CD4-positive, alpha-beta T cell treated with Interleukin-4 for 1 hour (primary cell): Measurements from ENCODE around the gene DOCK2.

Source experiments
- DNase-seq, 2 donors: peaks; one replicate each; pipeline ENCODE4 v3.0.0-alpha.2; 2020 to 2022

Gene DOCK2

DNA sequence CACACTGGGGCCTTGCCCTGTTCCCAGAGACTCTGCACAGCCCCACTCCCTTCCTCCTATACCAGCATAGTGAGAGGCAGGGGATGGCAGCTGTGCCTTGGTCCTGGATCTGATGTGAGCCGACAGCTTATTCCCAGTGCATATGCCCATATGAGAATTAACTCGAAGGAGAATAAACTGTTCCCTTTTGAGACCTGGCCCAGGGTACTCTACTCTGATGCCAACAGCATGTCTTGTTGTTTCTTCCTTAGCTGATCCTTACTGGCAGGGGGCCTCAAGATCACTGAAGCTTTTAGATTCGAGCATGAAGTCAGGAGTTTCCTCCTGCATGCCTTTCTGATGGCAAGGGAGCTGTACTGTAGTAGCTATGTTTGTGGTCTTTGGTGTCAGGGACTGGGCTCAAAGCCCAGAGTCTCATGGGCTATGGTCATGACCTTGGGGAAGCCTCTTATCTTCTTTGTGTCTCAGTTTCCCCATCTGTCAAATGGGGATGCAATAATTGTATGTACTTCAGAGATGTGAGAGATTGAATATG lies 57.1 kb downstream of the DOCK2 start:
- no peak for DNase-seq

DNA sequence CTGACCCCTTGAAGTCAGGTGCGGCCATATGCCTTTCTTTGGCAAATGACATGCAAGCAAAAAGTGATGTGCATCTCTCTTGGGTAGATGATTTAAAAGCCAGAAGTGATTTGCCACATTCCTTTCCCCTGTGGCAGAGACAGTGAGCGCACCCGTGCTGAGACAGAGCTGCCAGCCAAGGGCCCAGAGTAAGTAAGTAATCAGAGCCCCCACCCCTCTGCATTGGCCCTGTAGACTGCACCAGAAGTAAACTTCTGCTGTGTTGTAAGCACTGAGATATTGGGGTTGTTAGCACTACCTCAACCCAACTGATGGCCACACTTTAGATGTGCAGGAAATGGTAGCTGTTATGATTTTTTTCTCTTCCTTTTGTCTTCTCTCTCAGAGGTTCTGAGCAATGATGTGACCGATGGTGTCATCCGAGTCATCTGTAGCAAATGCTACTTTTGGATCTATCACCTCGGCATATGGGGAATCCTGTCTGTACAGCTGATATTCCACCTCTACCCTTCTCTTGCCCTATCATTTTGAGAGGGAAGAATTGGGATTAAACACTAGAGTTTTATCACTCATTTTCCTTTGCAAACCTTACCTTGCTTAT lies 58.0 kb downstream of the DOCK2 start:
- no peak for DNase-seq

DNA sequence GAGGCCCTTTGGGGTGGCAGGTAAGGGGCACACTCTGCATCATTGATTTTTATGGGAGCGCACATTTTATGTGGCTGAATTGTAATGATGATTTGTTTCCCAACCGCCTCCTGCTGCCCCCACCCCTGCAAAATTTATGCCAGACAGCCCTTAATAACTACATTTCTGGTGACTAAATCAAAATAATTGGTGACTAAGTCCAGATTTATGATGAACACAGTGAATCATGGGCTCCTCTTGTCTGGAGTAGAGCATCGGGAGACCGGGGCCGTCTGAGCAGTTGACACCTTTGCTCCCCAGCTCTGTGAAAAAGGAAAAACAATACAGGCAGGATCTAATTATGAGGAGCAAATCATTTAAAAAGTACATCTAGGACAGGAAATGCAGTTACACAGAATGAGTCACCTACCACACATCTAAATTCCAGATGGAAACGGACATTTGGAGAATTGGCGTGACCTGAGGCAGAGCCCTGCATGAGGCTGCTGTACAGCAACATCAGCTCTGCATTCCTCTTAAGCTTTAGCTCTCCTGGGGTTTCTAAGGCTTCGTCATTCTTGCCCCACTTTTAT lies 58.9 kb downstream of the DOCK2 start:
- DNase-seq = no peak

DNA sequence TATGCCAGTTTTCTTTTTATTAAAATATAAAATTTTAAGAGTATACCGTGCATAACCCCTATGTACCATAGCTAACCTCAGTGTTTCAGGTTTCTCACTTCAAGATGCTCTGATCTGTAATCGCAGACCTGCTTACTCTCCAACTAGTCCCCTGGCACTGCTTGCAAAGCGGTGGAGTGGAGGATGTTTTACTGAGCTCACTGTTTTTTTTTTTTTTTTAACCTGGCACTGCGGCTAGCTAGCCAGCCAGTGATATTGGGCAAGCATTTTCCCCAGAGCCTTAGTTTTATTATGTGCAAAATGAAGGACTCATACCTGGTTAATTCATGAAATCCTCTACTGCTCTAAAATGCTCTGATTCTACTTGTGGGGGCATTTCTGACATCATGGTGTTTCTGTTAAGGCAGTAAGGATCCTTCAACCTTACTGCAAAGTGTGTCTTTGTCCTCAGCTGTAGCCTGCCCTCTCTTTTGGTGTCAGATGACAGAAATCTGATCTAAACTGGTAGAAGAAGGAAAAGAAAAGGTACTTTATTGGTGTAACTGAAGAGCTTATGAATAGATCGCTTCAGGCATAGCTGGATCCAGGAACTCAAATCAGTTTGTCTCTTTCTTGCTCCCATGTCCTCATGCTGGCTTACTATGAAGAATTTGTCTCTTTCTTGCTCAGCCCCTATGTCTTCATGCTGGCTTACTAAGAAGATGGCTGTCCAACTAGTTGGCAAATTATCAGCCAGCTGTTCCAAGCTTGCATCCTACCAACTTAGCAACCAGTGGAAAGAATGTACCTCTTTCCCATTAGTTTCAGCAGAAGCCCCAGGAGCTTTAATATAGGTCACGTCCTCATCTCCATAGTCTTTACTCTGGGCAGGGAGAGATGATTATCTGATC lies 59.8 kb downstream of the DOCK2 start:
- no peak for DNase-seq

DNA sequence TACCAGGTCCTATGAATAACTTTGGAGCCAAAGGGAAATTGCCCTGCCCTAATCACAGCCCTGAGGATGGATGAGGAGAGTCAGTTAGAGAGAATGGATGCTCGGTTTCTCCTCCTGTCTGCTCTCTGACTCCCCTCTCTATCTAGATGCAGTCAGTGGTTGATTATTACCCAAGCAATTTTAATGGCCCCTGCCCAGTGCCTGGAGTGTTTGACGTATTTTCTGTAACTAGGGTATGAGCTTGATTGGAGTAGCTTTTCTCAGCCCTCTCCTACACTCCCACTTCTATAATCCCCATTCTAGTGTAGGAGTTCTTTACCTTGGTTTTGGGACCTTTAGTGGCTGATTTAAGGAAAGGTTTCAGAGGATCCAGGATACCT lies 60.4 kb downstream of the DOCK2 start:
- DNase-seq = no peak

DNA sequence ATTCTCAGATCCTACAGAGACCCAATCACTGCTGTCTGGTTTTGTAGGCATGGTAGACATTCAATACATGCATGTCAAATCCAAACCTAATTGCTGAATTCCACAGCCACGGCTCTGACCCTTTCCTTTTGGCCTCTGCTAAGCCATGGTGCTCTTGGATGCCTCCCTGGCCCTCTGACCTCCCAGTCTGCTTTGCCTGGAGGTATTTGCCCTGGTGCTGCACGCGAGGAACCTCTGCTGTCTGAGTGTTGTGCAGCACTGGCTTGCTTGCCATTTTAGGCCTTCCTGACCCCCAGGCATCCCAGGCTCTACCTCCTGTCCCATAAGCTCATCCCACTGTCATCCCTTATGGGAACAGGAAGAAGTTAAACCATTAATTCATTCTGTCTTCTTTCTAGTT lies 60.9 kb downstream of the DOCK2 start:
- no peak for DNase-seq

DNA sequence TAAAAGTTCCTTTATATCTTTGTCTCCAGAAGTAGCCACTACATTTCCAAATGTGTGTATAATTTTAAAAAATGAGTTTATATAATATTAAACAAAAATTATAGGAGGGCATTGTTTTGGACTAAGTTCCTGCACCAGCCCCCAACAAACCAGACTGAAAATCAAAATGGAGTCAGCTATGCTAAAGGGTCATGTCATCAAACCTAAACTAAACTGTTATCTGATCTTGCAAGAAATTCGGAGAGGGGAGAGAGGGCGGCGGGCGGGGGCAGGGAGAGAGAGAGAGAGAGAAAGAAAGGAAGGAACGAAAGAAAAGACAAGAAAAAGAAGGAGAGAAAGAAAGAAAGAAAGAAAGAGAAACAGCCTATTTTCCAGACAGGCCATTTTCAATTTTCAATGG lies 63.5 kb downstream of the DOCK2 start:
- DNase-seq = no peak

DNA sequence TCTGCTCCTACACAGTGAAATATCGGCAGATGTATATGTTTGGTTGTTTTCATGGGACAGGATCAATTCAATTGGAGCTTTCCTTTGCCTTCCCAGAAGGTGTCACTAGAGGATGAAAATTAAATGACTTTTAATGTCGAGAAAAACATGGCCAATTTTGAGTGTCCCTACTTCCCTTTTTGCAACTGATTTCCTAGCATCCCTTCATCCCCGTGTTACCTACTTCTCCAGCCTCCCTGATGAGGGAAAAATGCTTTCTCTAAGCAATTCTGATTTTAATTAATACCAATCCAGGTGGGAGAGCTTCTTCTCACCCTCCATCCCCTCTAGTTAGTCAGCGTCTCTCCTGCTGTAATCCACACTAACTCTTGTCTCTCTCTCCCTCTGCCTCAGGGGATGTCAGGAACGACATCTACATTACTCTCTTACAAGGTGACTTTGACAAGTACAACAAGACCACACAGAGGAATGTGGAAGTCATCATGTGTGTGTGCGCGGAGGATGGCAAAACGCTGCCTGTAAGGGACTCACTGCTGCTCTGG lies 64.9 kb downstream of the DOCK2 start:
- no peak for DNase-seq

DNA sequence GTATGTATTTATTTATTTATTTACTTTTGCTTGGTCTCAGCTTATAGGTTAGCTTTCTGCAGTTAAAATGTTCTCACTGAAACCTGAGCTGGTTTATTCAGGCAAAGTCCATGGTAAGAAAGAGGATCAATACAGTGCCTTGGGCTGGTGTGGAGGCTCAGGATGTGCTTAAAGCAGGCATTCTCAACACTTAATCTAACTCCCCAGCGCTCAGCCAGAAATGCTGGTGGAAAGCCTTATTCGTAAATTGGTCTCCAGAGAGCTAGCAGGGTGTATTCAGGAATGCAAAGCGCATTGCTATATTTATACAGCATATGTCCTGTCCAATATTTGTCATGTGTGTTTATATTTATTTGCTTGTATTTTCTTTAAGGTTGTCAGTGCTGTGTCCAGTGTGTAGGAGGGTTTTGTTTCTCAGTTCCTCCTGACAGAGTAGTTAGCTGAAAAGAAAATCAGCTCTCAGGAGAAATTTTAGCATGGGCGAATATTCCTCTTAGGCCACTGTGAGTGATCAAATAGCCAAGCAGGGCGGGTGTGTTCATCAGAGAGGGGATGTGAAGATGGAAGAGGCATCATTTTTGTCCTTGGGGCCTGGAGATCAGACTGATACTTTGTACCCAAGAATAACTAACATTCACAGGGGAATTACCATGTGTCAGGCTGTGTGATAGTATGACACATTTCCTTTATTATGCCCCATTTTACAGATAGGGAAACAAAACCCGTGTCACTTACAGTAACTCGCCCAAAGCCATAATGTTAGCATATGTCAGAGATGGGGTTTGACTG lies 65.8 kb downstream of the DOCK2 start:
- no peak for DNase-seq

DNA sequence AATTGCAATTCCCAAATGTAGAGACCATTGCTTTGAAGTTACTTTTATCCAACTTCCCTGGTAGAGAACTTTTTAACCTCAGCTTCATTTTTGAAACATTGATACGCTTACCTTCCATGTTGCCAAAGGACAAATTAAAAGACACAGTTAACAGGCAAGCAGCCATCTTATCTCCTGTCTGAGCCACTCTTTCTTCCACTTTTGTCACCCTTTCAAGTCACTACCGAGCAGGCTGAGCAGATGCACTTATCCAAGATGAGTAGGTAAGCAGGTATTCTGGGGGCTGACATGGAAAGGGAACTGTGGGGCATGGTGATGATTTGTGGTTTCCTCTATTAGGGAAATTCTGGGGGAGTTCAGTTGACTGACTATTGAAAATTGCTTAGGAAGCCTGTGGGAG lies 66.7 kb downstream of the DOCK2 start:
- DNase-seq = no peak

DNA sequence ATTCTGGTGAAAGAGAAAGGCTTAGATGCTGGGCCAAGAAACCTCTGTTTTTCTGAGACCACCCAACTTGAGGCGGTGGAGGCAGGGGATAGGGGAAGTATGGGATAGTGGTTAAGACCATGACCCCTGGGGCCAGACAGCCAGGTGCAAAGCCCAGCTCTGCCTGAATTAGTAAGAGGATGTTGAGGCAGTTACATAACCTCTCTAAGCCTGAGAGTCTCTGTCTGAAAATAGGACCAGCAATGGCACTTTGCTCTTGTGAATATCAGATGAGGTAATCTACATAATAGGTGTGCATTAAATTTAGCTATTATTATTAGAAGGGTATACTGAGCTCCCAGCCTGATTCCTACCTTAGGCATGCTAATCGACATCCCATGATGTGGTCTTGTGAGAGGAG lies 68.2 kb downstream of the DOCK2 start:
- DNase-seq = no peak

DNA sequence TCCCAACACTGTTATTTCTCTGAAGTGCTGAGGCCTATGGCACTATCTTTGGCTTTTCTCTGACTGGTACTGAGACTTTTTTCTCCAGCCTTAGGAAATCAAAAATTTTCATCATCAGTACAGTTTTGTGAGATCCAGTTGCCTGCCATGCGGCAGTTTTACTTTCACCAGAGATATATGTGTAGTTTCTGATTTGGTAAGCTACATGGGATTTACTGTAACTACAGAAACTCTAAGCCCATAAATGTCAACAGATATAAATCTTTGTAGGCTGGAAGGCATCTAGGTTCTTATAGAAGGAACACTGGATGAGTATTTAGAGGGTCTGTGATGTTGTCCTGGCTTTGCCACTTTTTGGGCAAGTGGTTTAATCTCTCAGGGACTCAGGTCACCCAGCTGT lies 69.0 kb downstream of the DOCK2 start:
- DNase-seq = no peak

DNA sequence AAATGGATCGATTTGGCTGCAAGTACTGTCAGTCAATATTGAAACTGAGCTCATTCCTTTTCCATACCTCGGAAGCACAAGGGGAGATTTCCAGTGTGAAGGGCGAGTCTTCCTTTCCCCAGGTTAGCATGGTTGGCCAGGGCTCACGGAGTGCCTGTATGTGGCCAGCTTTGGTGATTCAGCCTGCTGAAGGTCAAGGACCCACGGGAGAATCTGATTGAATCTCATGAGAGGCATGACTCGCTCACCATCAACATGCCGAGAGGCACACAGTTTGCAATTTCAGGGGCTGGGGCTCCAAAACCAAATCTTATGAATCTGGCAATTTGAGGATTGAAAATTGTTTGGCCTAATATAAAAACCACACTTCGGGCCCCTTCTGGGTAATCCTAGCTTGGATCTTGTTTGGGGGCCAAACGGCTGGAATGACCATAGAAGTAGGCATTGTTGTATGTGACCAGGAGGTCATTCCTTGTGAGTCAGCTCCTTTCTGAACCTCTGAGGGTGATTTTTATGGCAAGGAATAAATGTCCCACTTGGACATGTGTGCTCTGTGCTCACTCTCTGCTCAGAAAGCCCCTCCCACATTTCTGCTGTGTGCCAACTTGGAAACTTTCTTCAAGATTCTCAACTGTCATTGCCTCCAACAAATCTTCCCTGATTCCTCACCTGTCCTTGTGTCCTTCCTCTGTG lies 69.8 kb downstream of the DOCK2 start:
- no peak for DNase-seq

DNA sequence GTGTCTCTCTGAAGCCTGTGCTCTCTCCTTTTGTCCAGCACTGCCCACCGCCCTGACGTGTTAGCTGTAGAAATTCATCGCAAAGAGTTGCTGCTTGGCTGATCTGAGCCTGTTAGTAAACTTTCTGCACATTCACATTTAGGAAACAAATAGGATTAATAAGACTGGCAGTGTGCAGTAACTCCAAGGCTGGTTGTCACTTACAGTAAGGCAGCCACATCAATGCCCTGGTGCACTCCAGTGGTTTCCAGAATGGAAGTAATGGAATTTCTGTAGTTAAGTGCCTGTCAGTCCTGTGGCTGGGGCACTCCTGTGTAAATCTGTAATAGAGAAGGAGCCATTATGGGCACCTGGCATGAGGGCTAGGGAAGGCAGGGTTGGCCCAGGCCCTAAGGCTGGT lies 70.6 kb downstream of the DOCK2 start:
- DNase-seq = no peak

DNA sequence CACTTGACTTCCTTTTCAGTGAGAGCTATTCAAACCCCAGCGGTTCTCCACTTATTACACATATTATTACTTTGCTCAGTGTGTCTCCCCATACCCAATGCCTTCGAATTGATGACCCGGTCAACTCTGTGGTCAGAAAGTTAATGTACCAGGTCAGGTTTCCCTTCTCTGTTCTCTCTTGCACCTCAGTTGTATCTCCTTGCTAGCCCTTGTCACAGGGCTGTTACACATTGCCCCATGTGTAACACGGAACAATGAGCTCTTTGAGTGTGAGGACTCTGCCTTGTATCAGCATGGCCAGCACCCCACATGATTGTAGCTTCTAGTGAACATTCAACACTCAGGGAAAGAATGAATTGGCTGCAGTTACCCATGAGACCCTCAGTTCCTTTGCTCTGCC lies 73.6 kb downstream of the DOCK2 start:
- no peak for DNase-seq

DNA sequence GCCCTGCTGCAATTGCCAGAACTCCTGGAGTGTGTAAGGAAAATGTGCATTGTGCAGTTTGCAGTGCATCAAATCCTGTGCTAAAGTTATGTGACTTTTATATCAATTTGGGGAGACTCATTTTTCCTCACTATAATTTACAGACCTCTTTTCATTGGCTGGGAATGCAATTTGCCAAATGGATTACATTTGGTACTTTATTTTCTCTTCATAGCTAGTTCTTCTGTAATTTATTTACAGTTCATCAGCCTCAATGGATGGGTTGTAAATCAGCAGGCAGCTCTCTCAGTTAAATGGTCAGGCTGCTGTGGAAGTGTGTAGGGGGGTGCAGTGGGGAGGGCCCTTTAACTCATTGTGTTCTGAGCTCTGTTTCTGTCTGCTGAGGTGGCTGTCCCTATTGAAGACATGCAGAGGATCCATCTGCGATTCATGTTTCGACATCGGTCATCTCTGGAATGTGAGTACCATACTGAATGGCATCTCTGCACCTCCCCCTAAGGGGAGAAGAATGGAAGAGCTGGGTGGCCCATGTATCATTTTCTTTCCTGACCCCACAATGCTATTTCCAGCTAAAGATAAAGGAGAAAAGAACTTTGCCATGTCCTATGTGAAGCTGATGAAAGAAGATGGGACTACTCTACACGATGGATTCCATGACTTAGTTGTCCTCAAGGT lies 74.6 kb downstream of the DOCK2 start:
- no peak for DNase-seq

DNA sequence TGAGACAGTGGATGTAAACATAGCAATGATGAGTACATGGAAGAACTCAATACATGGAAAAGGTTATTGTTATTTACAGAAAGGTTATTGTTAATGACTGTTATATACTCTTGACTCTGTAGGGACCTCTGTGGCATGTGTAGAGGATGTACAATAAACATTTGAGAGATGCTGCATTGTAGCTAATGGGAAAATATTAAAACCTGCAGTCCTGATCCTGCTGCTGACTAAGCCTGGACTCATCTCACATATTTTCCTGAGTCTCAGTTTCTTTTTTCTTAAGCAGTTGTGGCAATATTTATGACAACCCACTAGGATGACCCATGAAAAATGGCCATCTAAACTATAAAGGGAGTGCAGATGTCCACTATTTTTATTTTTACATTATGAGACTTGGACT lies 75.4 kb downstream of the DOCK2 start:
- DNase-seq = no peak

DNA sequence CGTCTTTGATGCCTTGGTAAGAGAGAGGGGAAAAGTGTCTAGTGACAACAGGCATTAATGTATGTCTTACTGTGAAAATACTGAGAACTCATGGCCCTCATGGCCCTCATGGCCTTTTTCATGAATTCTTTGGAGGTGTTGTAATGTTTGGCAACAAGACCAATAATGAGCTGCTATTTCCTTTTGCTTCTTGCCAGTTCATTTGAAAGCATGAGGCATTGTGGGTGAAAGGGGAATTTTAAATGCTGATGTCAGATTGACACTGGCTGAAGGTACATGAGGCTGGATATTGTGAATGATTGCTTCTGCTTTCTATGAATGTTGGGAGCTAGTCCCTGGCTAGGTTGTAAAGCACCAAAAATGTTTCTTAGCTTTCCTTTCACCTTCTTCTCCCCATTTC lies 79.2 kb downstream of the DOCK2 start:
- no peak for DNase-seq

DNA sequence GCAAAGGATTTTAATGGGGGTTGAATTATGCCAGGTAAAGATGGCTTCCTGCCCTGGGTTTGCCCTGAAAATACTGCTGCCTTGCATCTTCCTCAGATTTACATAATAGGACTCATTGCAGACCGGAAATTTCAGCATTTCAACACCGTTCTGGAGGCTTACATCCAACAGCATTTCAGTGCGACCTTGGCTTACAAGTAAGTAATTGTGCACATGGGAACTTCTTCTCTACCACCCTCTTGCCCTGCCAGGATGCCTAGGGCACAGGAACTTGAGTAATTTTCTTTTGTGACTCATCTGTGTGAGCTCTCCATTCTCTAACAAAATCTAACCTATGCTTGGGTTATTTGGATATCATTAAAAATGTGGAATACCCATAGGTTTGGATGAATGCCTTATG lies 80.2 kb downstream of the DOCK2 start:
- DNase-seq = peak in 1 of 2 donors; percentile 53

DNA sequence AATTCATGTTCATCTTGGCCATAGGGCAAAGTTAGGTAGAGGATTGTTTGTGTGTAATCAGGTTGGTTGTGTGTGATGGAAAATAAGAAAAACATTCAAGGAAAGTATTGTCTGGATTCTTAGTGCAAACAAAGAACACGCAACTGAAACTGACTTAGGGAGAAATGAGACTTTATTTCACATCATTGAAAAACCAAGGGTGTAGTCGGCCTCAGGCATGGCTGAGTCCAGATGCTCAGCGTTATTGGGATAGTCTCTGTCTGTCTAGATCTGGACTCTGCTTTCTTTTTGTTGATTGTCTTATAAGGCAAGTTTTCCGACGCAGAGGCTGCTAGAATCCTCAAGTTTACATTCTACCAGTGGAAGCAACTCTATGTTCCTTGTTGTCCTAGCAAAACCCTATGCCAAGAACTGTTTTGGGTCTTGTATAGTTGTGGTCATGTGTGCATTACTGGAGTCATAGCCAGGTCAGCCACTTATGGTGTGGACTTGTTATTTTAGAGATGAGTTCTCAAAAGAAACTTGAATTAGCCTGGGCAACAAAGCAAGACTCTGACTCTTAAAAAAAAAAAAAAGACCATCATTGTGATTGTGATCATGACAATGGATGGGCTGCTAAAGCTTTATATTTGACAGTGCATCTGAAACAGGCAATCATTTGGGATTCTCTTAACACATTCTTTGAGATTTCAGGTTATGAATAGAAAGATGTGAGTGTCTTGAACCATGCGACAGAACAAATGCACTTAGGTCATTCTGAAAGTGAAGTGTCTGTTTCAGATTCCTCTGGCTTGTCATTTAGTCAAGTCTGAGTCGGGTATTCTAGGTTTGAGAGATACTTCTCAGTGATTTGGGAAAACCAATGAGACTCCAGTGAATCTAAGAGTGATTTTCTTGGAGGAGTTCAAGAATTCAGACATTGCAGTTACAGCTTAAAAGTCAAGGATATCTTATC lies 82.6 kb downstream of the DOCK2 start:
- no peak for DNase-seq

DNA sequence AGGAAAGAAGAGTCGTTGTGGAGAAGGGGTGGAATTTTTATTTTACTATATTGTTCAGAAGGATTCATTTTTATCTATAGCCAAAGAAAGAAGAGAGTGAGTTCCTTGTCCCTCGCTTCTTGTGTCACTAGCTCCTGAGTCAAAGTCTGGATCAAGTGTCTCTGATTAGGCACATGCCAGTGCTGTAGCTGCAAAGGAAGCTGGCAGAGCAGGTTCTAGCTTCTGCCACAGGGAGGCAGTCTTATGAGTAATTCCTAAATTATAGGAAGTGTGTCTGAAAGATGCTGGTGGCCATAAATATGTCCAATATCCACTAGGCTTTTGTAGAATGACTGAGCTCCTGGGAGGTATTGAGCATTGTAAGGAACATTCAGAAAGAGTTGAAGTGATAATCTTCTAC lies 84.7 kb downstream of the DOCK2 start:
- DNase-seq = no peak
